NCI-H748 (cell line): ENCODE data around the gene ATXN2.
A peak's percentile ranks its signal among the peaks of the same experiment; 100 is the strongest.
"Not testable (repeated sequence)": the region's sequence is repeated elsewhere in the genome, so short reads cannot be mapped to it uniquely, and the experiment has no call there.

Source experiments
- DNase-seq: peaks from one replicate; lab custom pipeline; 2025; ENCODE audit not compliant: unreplicated experiment; lab: John Stamatoyannopoulos, UW

The ATXN2 gene

DNA sequence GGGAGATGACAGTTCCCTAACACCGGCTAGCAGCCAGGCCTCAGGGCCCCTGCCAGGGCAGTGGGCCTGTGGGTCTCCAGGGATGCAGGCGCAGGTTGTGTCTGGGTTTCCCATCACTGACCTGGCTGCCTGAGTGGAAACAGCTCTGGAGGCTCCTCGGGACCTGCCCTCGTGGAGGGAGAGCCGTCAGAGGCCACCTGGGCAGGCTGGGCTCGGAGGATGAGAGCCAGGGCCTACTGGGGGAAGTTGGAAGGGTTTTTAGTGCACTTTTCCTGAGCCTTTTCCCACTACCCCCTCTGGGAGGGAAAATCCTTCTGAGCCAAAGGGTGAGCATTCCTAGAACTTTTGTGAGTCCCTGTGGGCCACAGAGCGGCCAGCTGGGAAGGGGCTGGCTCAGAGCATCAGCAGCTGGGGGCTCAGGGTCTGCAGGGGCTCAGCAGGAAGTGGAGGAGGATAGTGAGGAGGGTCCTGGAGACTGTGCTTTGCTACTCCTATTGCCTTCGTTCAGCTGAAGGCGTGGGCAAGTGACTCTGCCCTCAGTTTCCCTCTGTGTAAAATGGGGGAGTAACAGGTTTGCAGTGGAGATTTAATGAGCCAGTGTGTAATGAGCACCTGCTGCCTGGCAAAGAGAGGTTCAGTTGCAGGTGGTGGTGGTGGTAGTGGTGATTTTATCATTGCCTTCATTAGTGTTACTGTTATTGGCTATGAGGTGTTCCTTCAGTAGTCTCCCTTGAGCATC, 191.6 kb downstream of the ATXN2 start:
- no peak for DNase-seq

- no peak for DNase-seq
Observed at GRCh38 chr12:111406474-111407376, 192.4 kb downstream of the ATXN2 start.

- peak; percentile 81 for DNase-seq
Observed at GRCh38 chr12:111405859-111406473, 193.1 kb downstream of the ATXN2 start, which contains the start of gene SH2B3. SH2B3 (plus strand) TSS chr12:111405923; CDS start chr12:111418146, 12,223 bp downstream.

DNA sequence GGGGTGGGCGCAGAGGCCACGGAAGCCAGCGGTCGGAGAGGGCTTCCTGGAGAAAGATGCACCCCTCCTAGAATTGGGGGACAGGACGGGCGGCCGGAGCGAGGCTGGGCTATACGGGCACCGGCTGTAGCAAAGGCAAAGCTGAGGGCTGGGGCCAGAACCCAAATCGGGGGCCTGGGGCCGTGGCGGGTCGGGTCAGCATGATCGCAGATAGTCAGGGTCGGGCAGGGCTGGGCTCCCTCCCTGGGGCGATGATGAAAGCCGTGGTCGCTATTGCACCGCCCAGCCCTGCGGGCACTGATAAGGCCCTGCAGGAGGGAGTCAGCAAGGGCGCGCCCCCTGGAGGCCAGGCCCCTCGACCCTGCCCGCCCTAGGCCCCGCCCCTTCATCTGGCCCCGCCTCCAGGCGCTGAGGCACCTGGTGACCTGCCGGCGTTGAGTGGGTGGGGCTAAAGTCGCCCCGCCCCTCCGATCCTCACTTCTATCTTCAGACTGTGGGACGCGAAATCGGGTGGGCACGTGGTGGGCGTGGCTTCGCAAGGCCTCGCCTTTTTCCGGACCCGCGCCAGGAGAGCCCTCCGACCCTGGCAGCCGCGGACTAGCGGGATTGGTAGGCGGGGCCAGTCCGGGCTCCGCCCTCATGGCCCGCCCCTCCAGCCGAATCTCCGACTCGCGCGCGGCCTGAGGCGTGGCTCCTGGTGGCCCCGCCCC, 193.8 kb downstream of the ATXN2 start:
- peak; percentile 95 for DNase-seq

DNA sequence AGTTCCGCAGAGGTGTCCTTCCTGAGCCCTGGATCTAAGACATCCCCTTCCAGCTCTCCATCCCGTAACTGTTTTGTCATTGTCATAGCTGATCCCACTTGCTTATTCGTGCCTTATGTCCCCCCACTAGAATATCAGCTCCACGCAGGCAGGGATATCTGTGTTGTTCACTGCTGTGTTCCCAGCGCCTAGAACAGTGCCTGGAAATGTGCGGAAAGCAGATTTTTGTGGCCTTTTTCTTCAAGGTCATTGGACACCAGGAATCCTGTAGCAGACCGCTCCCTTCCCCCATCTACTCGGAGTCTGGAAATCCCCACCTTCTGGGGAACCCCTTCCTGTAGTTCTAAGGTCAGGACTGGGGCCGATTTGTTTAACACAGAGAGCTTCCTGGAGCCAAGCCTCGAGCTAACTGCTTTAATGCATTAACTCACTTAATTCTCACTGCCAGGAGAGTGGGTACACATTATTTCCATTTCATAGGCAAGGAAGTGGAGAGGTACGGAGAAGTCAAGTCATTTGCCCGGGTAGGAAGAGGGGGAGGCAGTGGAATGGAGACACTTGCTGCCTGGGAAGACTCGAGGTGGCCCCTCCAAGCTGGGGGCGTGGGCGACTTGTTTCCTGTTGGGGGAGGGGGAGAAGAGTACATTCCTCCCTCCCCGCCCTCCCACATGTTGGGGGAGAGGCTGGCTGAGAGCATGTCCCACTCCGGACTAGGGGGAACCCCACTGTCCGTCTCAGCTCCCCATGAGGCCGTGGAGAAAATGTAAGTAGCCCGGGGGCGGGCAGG, 194.6 kb downstream of the ATXN2 start:
- no peak for DNase-seq

- not testable (repeated sequence) for DNase-seq
Observed at GRCh38 chr12:111402490-111402824, 196.7 kb downstream of the ATXN2 start.
